Heart right ventricle (tissue), 16 donors: ENCODE data around the gene TAP1. TPM values are rescaled to one million over a fixed set of nuclear protein-coding genes. Genes with fewer than 3 reads are reported as not detected.
"Not testable (repeated sequence)": the region's sequence is repeated elsewhere in the genome, so short reads cannot be mapped to it uniquely, and the experiment has no call there.

Source experiments
- ATAC-seq, 8 donors: fragments of 200-7000 bp; cut with Tn5 transposase; one replicate each; pipeline ENCODE4 v1.9.1; 2020; ENCODE audit warnings: mild to moderate bottlenecking in 8 of 8, moderate library complexity in 8 of 8, moderate number of reproducible peaks in 1 of 8
- DNase-seq, 2 donors: peaks; one replicate each; pipeline ENCODE4 v3.0.0-alpha.2; 2020
- H3K27ac ChIP-seq, 10 donors: fragments of 200-600 bp; sonication (generic) in 2 of 10; one replicate each; pipeline versions ENCODE4 v1.5.0 to v1.8.0; 2020 to 2022; ENCODE audit warnings: mild to moderate bottlenecking in 3 of 10
- H3K27me3 ChIP-seq, 7 donors: fragments of 200-600 bp; one replicate each; pipeline ENCODE4 v1.8.0; 2021 to 2022; ENCODE audit warnings: mild to moderate bottlenecking in 2 of 7
- H3K36me3 ChIP-seq, 9 donors: fragments of 200-600 bp; sonication (generic) in 1 of 9; one replicate each; pipeline versions ENCODE4 v1.5.0 to v1.8.0; 2020 to 2022; ENCODE audit warnings: mild to moderate bottlenecking in 2 of 9
- H3K4me1 ChIP-seq, 9 donors: fragments of 200-600 bp; sonication (generic) in 1 of 9; one replicate each; pipeline versions ENCODE4 v1.5.0 to v1.8.0; 2020 to 2022; ENCODE audit warnings: mild to moderate bottlenecking in 4 of 9
- H3K4me3 ChIP-seq, 10 donors: fragments of 200-600 bp; sonication (generic) in 2 of 10; one replicate each; pipeline versions ENCODE4 v1.5.0 to v1.8.0; 2020 to 2022; ENCODE audit warnings: mild to moderate bottlenecking in 7 of 10, moderate library complexity in 2 of 10
- H3K9me3 ChIP-seq, 11 donors: fragments of 200-600 bp in 10 of 11; sonication (generic) in 2 of 11; one replicate each; pipeline versions ENCODE4 v1.5.0 to v1.8.0; 2013 to 2022; ENCODE audit warnings: mild to moderate bottlenecking in 2 of 11, control low read depth in 1 of 11, moderate library complexity in 1 of 11
- WGBS, 2 donors: extraction: QIAGEN DNeasy Blood & Tissue Kit; methylation state at CpG; one replicate each; pipeline ENCODE4 v1.1.7; 2013; ENCODE audit warnings: inconsistent platforms in 1 of 2; 5-methylcytosine and 5-hydroxymethylcytosine counted together
- intact Hi-C, 10 donors: fragments of 100-400 bp; cut with DNase I; formaldehyde crosslinking; loops; one replicate each; pipeline versions ENCODE4 v1.11.1 to v1.14.2; 2022
- polyA plus RNA-seq, 2 donors: library from polyadenylated mRNA; stranded (reverse); fragments of 200-250 nt; gene quantifications; one replicate each; pipeline ENCODE4 v1.2.3, GENCODE V29; 2013
- total RNA-seq, 10 donors: library from RNA; stranded (reverse); fragmentation: NEBNext Ultra II Directional in 3 of 10; extraction: Animal tissue kit (Norgen Biotek cat#: 25700) in 3 of 10; gene quantifications; one replicate each; pipeline versions ENCODE4 v1.2.1 to v1.2.4, GENCODE V29; 2021 to 2023
- TF ChIP-seq, protein P1 (sequence below), 9 donors: fragments of 200-600 bp; sonication (generic) in 2 of 9; IDR thresholded peaks; one replicate each; pipeline versions ENCODE4 v1.5.0 to v1.8.0; 2021 to 2022; ENCODE audit warnings: antibody characterized with exemption in 9 of 9, mild to moderate bottlenecking in 5 of 9, moderate library complexity in 1 of 9
- donor health status: Arrhythmogenic right ventricular cardiomyopathy.
- donor health status: ischemic (EF 13 %, LVEDD 7.1; RV severe dilation, severe dysfunction).
- donor health status: healthy with polysubstance abuse.
- donor health status: DM: no; HTN: yes; CAD: no.
- donor health status: DM: no; HTN: no; CAD: no.
- donor health status: ischemic (EF 25% LVEDD 6.9; RV normal size, moderate dysfunction).
- donor health status: ischemic (EF 25% LVEDD 5.7; RV mildly dilated, moderate dysfunction).
- donor health status: healthy.
- donor health status: DM: yes; HTN: yes; CAD: no.
- donor health status: Ischemic cardiomyopathy.
- donor health status: ischemic (EF 35%, LVEDD 5.7; RV mildly dilated, moderate dysfunction).
- donor health status: nonischemic (EF 11% LVEDD 7.7; RV severe dilation, severe dysfunction).
- donor health status: DM: yes; HTN: yes; CAD: no.
- donor health status: PGD.
- donor health status: ischemic (EF 29% LVEDD 5.4; RV normal size, mild dysfunction).
- donor health status: nonischemic (EF 23%, LVEDD 6.1; RV moderate dilation, normal function).

TAP1 gene
- total and polyA plus RNA-seq, 12 donors = 12.8 to 213 (median 19.1) TPM

GRCh38 chr6:32815115-32815514 is 38.4 kb downstream of the TAP1 start:
- H3K27me3 ChIP-seq = no peaks in the 10 kb centered on the region
- H3K4me3 ChIP-seq = peak overlapping the region in 3 of 10 donors; percentile 11 to 24 (median 12)

DNA sequence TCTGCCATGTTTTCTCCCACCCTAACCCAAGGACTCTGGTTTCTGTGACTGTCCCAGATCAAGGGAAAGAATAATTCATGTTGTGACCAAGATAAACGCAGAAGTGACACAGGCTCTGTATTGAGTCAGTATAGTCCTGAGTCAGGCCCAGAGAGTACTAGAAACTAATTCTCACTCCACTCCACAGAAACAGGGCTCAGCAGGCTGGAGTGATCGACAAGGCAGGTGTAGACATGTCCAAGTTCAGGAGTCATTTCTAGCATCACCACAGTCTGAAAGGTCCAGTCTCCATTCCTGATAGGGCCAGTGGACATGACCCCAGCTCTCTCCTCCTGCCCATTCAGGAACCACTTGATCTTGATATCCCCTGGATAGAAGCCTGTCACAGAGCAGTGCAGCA is 39.4 kb downstream of the TAP1 start:
- no peaks in the 10 kb centered on the region for H3K9me3 ChIP-seq
- intact Hi-C loops = no loop called here
- peaks cover 0 to 5% (median 0%) of the 10 kb centered on the region in 9 donors for H3K36me3 ChIP-seq
- ATAC-seq (no peak), DNase-seq (no peak)
- H3K4me3 ChIP-seq = no peak overlapping the region
- H3K4me1 ChIP-seq = peaks cover 0 to 21% (median 11%) of the 10 kb centered on the region in 9 donors
- no peaks in the 10 kb centered on the region for H3K27me3 ChIP-seq
- H3K27ac ChIP-seq = no peak overlapping the region
- TF ChIP-seq, protein P1, sequence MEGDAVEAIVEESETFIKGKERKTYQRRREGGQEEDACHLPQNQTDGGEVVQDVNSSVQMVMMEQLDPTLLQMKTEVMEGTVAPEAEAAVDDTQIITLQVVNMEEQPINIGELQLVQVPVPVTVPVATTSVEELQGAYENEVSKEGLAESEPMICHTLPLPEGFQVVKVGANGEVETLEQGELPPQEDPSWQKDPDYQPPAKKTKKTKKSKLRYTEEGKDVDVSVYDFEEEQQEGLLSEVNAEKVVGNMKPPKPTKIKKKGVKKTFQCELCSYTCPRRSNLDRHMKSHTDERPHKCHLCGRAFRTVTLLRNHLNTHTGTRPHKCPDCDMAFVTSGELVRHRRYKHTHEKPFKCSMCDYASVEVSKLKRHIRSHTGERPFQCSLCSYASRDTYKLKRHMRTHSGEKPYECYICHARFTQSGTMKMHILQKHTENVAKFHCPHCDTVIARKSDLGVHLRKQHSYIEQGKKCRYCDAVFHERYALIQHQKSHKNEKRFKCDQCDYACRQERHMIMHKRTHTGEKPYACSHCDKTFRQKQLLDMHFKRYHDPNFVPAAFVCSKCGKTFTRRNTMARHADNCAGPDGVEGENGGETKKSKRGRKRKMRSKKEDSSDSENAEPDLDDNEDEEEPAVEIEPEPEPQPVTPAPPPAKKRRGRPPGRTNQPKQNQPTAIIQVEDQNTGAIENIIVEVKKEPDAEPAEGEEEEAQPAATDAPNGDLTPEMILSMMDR (IDR thresholded peaks at IDR 0.05) = no peak
- 66 to 91% methylated on average over 2 of the region's 2 CpGs for WGBS, 2 donors

More at GRCh38 chr6:32815115-32815514, 38.4 kb downstream of the TAP1 start:
- H3K27ac ChIP-seq = peak overlapping the region in 3 of 10 donors; percentile 6 to 53 (median 7)
- no peaks in the 10 kb centered on the region for H3K9me3 ChIP-seq
- intact Hi-C loops = no loop called here
- WGBS, 2 donors = 74 to 77% methylated on average over 5 of the region's 5 CpGs
- peaks cover 0 to 5% (median 0%) of the 10 kb centered on the region in 9 donors for H3K36me3 ChIP-seq
- DNase-seq = no peak
- peak in 5 of 8 donors; percentile 41 to 57 (median 49) for ATAC-seq
- peaks cover 0 to 21% (median 11%) of the 10 kb centered on the region in 9 donors for H3K4me1 ChIP-seq
- TF ChIP-seq, protein P1 (IDR thresholded peaks at IDR 0.05) = no peak

GRCh38 chr6:32809171-32809570 is 44.3 kb downstream of the TAP1 start:
- no peaks in the 10 kb centered on the region for H3K9me3 ChIP-seq
- intact Hi-C loops = no loop called here
- DNase-seq (no peak), ATAC-seq (no peak)
- WGBS, 2 donors = 32 to 38% methylated on average over 1 of the region's 1 CpG
- H3K4me1 ChIP-seq = no peaks in the 10 kb centered on the region
- H3K27ac ChIP-seq = no peak overlapping the region
- TF ChIP-seq, protein P1 (IDR thresholded peaks at IDR 0.05) = no peak
- H3K27me3 ChIP-seq = peaks cover 0 to 39% (median 18%) of the 10 kb centered on the region in 7 donors
- no peak overlapping the region for H3K4me3 ChIP-seq
- H3K36me3 ChIP-seq = peaks cover 0 to 5% (median 0%) of the 10 kb centered on the region in 9 donors

DNA sequence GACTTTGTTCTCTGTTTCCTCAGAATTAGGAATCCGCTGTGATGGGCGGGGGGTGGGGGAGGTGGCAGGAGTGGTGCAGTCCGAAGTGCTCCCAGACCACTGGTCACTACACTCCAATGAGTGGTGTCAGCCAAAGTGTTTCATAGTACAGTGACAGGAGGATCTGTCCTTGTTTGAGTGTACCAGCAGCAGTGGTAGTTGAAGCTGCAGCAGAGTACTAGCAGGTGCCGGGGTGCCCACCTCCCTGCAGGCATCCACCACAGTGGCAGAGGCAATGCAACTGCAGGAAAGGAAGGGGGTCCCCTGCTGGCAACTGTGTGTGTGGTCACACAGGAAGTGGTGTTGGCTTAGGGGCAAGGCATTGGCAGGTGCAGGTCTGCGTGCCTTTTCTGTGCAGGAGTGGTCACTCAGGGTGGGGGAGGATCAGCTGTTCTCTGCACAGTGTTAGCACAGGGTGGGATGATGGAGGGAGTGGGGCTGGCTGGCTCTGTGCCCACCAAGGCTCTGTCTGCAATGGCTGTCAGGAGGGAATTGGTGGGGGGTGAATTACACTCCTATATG is 46.4 kb downstream of the TAP1 start:
- Histone ChIP-seq H3K4me1 (no peaks in the 10 kb centered on the region), H3K36me3 (no peaks in the 10 kb centered on the region), H3K9me3 (no peaks in the 10 kb centered on the region), H3K4me3 (no peak overlapping the region), H3K27ac (no peak overlapping the region), H3K27me3 (peaks cover 0 to 53% (median 18%) of the 10 kb centered on the region in 7 donors)
- TF ChIP-seq, protein P1 (IDR thresholded peaks at IDR 0.05) = no peak
- ATAC-seq (no peak), DNase-seq (no peak)
- WGBS, 2 donors = 75 to 76% methylated on average over 5 of the region's 5 CpGs
- intact Hi-C loops = no loop called here

- H3K4me1 ChIP-seq, DNase-seq, intact Hi-C loops, H3K27ac ChIP-seq, ATAC-seq, H3K4me3 ChIP-seq, H3K9me3 ChIP-seq, H3K36me3 ChIP-seq: not testable (repeated sequence)
- H3K27me3 ChIP-seq = peaks cover 0 to 70% (median 27%) of the 10 kb centered on the region in 7 donors
Observed at GRCh38 chr6:32805404-32805803, 48.1 kb downstream of the TAP1 start.
